HG03196 (cell line): Measurements from ENCODE around the gene FBXW4.

Source experiments
- ATAC-seq: cut with Tn5 transposase; IDR thresholded peaks from one replicate; pipeline ENCODE4 v1.9.1; 2021; ENCODE audit not compliant: unreplicated experiment

FBXW4 gene

GRCh38 chr10:101704331-101704730 lies 9.4 kb upstream of the FBXW4 start:
- no peak for ATAC-seq

GRCh38 chr10:101696632-101697031 lies 1.7 kb upstream of the FBXW4 start:
- ATAC-seq, result no peak

GRCh38 chr10:101695404-101695890 lies 477 bp upstream of the FBXW4 start:
- no peak for ATAC-seq

GRCh38 chr10:101693978-101694673 lies 844 bp downstream of the FBXW4 start:
- ATAC-seq, result peak; percentile 65

GRCh38 chr10:101693651-101693977 lies 1.4 kb downstream of the FBXW4 start:
- ATAC-seq, result peak; percentile 16

- no peak for ATAC-seq
Observed at GRCh38 chr10:101691081-101691480, 3.9 kb downstream of the FBXW4 start.

GRCh38 chr10:101690461-101690860 lies 4.5 kb downstream of the FBXW4 start:
- ATAC-seq, result no peak

- ATAC-seq, result no peak
Observed at GRCh38 chr10:101687071-101687658, 7.8 kb downstream of the FBXW4 start.

- no peak for ATAC-seq
Observed at GRCh38 chr10:101686133-101686925, 8.6 kb downstream of the FBXW4 start.

- no peak for ATAC-seq
Observed at GRCh38 chr10:101684782-101685181, 10.2 kb downstream of the FBXW4 start.

GRCh38 chr10:101683276-101683675 lies 11.7 kb downstream of the FBXW4 start:
- ATAC-seq, result no peak

- no peak for ATAC-seq
Observed at GRCh38 chr10:101682172-101682825, 12.7 kb downstream of the FBXW4 start.

- ATAC-seq, result no peak
Observed at GRCh38 chr10:101676565-101676964, 18.4 kb downstream of the FBXW4 start.

GRCh38 chr10:101675115-101675514 lies 19.9 kb downstream of the FBXW4 start:
- no peak for ATAC-seq

GRCh38 chr10:101672536-101672935 lies 22.4 kb downstream of the FBXW4 start:
- no peak for ATAC-seq

- no peak for ATAC-seq
Observed at GRCh38 chr10:101671453-101671852, 23.5 kb downstream of the FBXW4 start.

- no peak for ATAC-seq
Observed at GRCh38 chr10:101670635-101671034, 24.3 kb downstream of the FBXW4 start.

GRCh38 chr10:101669181-101669580 lies 25.8 kb downstream of the FBXW4 start:
- ATAC-seq, result no peak

GRCh38 chr10:101668566-101668965 lies 26.4 kb downstream of the FBXW4 start:
- no peak for ATAC-seq

- ATAC-seq, result no peak
Observed at GRCh38 chr10:101666083-101666482, 28.9 kb downstream of the FBXW4 start.

GRCh38 chr10:101663097-101663496 lies 31.9 kb downstream of the FBXW4 start:
- no peak for ATAC-seq
